PC-3 (cell line): Measurements from ENCODE around the gene UTS2.

ENCODE experiments used
- CTCF ChIP-seq: fragments of 300-600 bp; sonication (generic); conservative IDR thresholded peaks from 2 replicates; pipeline ENCODE4 v1.5.1; 2017; ENCODE audit warnings: antibody characterized with exemption, low read depth, mild to moderate bottlenecking, low read length
- EZH2 ChIP-seq: fragments of 300-600 bp; sonication (generic); IDR thresholded peaks from one replicate; pipeline ENCODE4 v1.6.1; 2017; ENCODE audit warnings: antibody characterized with exemption, mild to moderate bottlenecking, low read length; ENCODE audit not compliant: unreplicated experiment

- no peak for TF ChIP-seq CTCF
- TF ChIP-seq EZH2, result no peak
These were observed 31.6 kb downstream of the UTS2 start for GRCh38 chr1:7821282-7821681.
